SIG-M5 treated with dmso at 0.1 percent for 504 hours (cell line): ENCODE measurements around the gene NT5DC1.

Experiments
- DNase-seq: peaks from one replicate; lab custom pipeline; 2025; ENCODE audit not compliant: unreplicated experiment; lab: John Stamatoyannopoulos, UW

NT5DC1 gene

DNA sequence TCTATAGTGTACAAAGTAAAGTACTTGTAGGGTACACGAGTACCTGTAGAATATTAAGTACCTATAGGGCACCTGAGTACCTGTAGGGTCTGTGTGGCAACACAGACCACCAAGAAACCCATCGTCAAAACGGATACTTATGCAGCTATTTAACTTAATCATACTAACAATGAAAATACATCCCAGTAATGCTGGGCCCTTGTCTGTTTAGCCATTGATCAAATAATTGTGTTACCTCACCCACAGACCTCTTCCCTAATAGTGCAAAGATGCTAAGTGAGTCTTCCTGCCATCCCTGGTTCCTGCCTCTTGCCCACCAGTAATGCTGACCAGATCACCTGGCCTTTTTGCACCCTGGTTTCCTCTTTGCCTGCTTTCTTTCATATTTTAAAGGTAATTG, 32.8 kb downstream of the NT5DC1 start:
- no peak for DNase-seq

DNA sequence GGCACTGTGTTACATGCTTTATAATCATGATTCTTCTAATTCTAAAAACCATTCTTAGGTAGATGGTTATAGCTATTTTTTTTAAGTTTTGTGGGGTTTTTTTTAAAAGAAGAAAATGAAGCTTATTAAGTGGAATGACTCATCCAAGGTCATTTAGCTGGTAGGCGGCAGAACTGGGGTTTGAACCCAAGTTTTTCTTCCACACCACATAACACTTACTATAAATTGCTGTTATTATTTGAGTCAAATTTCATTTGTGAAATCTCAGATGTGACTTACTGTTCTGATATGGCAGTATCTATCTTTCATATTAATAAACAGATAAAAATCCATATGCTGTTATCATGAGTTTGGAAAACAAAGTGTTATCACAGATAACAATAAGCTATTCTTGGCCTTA, 35.7 kb downstream of the NT5DC1 start:
- no peak for DNase-seq

DNA sequence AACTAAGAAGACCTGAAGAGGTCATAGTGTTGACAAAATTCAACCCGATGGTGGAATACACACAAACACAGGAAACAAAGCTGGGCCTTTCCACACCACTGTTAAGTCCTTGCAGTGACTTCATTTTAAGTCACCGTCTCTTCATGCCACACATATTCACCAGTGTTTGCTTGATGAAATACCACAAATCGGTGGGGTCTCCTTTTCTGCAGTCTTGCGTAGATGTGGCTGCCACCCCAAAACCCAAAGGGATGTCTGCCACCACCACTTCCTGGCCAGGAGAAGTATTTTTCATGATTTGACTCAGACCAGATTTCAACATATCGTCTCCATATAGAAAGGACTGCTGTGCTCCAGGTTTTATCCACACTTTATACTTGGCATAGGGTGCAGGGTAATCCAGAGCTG, 36.3 kb downstream of the NT5DC1 start:
- no peak for DNase-seq

DNA sequence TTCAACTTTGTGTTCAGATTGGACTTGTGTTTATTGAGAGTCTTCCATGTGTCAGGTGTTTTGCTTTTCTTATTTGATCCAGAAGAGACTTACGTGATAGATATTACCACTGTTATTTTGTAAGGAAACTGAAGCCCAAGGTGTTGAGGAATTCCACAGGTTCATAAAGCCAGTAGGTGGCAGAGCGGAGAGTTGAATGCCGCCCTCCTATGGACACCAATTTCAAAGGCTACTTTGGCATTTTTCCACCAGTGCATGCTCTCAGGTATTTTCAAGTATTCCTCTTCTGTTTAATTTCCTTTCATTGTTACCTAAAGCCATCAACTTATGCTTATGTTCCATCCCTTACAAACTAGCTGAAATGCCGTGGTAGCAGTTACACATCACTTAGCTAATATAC, 39.3 kb downstream of the NT5DC1 start:
- DNase-seq, result no peak

GRCh38 chr6:116144605-116145004, 44.0 kb downstream of the NT5DC1 start:
- no peak for DNase-seq

- no peak for DNase-seq
These were observed 45.4 kb downstream of the NT5DC1 start for GRCh38 chr6:116145803-116146675.

- DNase-seq, result no peak
These were observed 52.0 kb downstream of the NT5DC1 start for GRCh38 chr6:116152620-116153019.

DNA sequence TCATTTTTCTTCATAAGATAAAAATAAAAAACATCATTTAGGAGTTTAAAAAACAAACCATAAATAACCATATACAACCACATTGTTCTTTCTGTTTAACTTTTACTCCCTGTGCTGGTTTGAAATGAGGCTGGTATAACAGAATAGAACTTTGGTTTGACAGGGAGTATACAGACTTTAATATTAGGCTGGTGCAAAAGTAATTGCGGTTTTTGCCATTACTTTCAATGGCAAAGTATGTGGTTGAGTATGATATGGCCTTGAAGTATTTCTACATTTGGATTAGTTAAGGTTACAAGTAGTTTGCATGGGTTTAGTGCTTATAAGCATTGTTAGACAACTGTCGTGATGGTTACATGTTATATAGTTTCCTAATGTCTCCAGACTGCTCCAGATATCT, 54.2 kb downstream of the NT5DC1 start:
- DNase-seq, result no peak

- no peak for DNase-seq
These were observed 56.0 kb downstream of the NT5DC1 start for GRCh38 chr6:116156405-116157326.

GRCh38 chr6:116157391-116157790, 56.7 kb downstream of the NT5DC1 start:
- DNase-seq, result no peak

DNA sequence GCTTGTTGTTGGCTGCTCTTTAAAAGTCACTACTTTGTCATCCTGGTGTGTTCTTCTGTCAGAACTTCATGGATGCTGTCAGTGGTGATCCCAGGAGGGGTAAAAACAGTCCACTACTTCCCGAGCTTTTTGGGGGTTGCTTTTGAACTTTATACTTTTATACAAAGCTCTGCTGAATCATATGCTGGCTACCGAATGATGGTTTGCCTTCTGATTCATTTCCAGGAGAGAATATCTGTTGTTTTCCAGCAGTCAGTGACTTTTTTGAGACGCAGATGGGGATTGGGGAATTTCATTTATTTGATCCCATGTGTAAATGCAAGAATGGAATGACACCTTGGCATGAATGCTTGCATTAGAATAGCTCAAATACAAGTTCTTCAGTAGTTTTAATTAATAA, 58.0 kb downstream of the NT5DC1 start:
- no peak for DNase-seq

GRCh38 chr6:116159782-116160524, 59.3 kb downstream of the NT5DC1 start:
- DNase-seq, result no peak

GRCh38 chr6:116165596-116165995, 64.9 kb downstream of the NT5DC1 start:
- no peak for DNase-seq

DNA sequence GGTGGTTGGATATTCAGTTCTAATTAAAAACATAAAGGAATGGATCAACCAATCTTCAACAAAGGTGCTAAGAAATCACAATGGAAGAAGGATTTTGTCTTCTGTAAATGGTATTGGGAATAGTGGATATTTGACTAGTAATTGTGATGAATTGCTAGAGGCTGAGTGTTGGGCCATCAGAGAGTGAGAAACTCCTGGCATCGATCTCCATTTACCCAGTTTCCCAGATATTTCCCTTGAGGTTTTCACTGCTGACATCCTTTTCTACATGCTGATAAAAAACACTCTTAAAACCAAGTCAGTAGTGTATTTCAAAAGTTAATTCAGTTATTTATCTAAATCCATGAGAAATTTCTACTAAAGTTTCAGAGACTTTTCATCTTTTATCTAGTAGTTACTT, 65.7 kb downstream of the NT5DC1 start:
- no peak for DNase-seq

- no peak for DNase-seq
These were observed 67.5 kb downstream of the NT5DC1 start for GRCh38 chr6:116168148-116168547.

DNA sequence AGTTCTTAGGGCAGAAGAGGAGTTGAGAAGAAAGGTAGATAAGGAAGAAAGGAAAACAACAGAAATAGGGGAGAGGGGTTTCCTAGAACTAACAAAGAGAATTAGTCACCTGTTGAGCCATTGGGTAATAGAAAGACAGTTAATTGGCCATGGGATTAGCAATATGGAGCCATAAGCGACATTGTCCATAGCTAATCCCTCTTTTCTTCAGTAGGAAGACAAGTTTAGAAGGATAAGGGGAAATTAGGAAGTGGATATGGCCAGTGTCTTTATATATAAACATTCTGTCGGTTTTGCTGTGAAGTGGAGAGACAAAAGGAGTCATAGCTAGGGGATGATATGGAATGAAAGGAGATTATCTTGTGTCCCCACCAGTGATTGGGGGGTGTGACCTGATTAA, 69.2 kb downstream of the NT5DC1 start:
- DNase-seq, result no peak

DNA sequence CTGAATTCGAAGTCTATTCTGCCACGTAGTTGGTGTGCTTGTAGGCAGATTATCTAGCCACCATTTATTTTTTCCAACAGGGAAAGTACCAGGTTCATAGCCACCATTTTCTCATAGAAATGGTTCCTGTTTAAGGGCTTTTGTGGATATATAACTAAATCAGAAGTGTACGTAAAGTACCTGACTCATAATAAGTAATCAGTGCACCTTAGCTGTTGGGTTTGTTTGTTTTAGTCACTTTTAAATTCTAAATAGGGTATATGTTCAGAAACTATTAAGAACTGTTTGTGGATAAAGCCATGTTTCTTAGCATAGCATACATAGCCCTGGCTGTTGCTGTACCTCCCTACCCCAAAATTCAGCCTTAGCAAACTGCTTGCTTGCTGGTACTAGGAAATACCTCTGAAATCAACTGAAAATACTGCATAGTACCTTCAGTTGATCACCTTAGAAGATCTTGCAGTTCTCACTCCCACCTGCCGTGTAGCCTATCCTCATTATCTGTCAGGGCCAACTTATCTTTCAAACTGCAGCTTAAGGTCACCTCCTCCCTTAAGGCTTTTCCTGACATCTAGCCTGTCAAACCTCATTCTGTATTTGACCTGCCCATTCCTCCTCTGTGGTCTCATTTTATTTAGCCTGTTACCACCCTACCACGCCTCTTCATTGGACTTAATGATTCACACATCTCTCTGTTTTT, 69.9 kb downstream of the NT5DC1 start:
- DNase-seq, result no peak

- DNase-seq, result no peak
These were observed 73.3 kb downstream of the NT5DC1 start for GRCh38 chr6:116173928-116174327.

DNA sequence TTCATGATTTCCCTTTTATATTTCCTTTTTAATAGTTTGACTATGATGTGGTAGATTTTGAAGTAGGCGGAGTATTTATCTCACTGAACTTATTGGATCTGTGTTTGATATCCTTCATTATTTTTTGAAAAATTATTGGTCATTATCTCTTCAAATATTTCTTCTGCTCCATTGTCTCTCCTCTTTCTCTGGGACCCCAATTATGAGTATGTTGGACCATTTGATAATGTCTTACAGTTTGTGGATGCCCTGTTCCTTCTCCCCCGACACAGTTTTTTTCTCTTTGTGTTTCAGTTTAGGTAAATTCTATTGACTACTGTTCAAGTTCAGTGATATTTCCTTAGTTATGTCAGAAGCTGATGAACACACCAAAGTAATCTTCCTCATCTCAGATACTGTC, 74.7 kb downstream of the NT5DC1 start:
- DNase-seq, result no peak

- no peak for DNase-seq
These were observed 75.9 kb downstream of the NT5DC1 start for GRCh38 chr6:116176596-116176995.

DNA sequence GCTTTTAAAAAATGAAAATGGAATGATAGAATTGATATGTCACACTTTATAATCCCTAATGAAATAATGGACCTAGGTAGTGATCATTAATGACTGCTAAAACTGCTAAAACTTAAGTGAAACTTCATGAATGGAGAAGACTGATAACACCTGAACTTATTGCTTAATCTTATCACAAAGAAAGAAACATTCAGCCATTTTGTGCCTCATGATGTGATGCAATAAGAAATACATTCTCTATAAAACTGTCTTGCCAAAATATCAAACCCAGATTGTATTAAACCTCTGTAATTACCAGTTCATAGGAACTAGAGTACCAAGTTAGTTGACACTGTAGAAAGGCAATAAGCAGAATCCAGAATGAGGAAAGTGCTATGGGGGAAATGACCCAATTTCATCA, 79.7 kb downstream of the NT5DC1 start:
- no peak for DNase-seq
